Globus pallidus (tissue), 1 donor: ENCODE data around the gene KMT2C.

Source experiments
- DNase-seq: peaks from one replicate; pipeline ENCODE4 v3.0.0-alpha.2; 2015; ENCODE audit warnings: low spot score

KMT2C gene

GRCh38 chr7:152140067-152140466, 295.7 kb downstream of the KMT2C start:
- no peak for DNase-seq

GRCh38 chr7:152137476-152138025, 298.3 kb downstream of the KMT2C start:
- no peak for DNase-seq

- DNase-seq, result peak; percentile 20
Observed at GRCh38 chr7:152136686-152137085, 299.1 kb downstream of the KMT2C start.

- no peak for DNase-seq
Observed at GRCh38 chr7:152133804-152134203, 302.0 kb downstream of the KMT2C start.

- no peak for DNase-seq
Observed at GRCh38 chr7:152132812-152133211, 303.0 kb downstream of the KMT2C start.

- no peak for DNase-seq
Observed at GRCh38 chr7:152131981-152132494, 303.8 kb downstream of the KMT2C start.

- no peak for DNase-seq
Observed at GRCh38 chr7:152130658-152131590, 304.9 kb downstream of the KMT2C start.

GRCh38 chr7:152129682-152130081, 306.1 kb downstream of the KMT2C start:
- DNase-seq, result no peak

GRCh38 chr7:152128741-152129461, 306.9 kb downstream of the KMT2C start:
- no peak for DNase-seq

GRCh38 chr7:152128252-152128651, 307.6 kb downstream of the KMT2C start:
- no peak for DNase-seq

GRCh38 chr7:152127229-152127628, 308.6 kb downstream of the KMT2C start:
- no peak for DNase-seq

- DNase-seq, result no peak
Observed at GRCh38 chr7:152126741-152127140, 309.1 kb downstream of the KMT2C start.

- no peak for DNase-seq
Observed at GRCh38 chr7:152122540-152122939, 313.3 kb downstream of the KMT2C start.

GRCh38 chr7:152121432-152121831, 314.4 kb downstream of the KMT2C start:
- no peak for DNase-seq

- DNase-seq, result no peak
Observed at GRCh38 chr7:152120776-152121175, 315.0 kb downstream of the KMT2C start.

- DNase-seq, result no peak
Observed at GRCh38 chr7:152120210-152120609, 315.6 kb downstream of the KMT2C start.

- DNase-seq, result no peak
Observed at GRCh38 chr7:152117356-152117755, 318.4 kb downstream of the KMT2C start.

- no peak for DNase-seq
Observed at GRCh38 chr7:152115021-152115718, 320.6 kb downstream of the KMT2C start.

GRCh38 chr7:152112829-152113228, 323.0 kb downstream of the KMT2C start:
- DNase-seq, result no peak

GRCh38 chr7:152108359-152108758, 327.4 kb downstream of the KMT2C start:
- DNase-seq, result no peak

GRCh38 chr7:152107945-152108344, 327.9 kb downstream of the KMT2C start:
- no peak for DNase-seq

- DNase-seq, result no peak
Observed at GRCh38 chr7:152106990-152107389, 328.8 kb downstream of the KMT2C start.
